Fibroblast of lung (primary cell): Measurements from ENCODE around the gene CTSW. TPM values are rescaled to one million over a fixed set of nuclear protein-coding genes. Genes with fewer than 3 reads are reported as not detected.

Experiments used
- DNase-seq, 2 donors: peaks; one replicate each; pipeline versions ENCODE4 v3.0.0 to v3.0.0-alpha.2; 2010; ENCODE audit warnings: low read depth in 2 of 2
- H2AFZ ChIP-seq: 2 replicates; pipeline ENCODE4 v1.5.1; 2012; ENCODE audit warnings: low read length, control low read depth, inconsistent platforms
- H3K27ac ChIP-seq: 2 replicates; pipeline ENCODE4 v1.5.1; 2011; ENCODE audit warnings: low read length, control low read depth; ENCODE audit not compliant: insufficient read depth
- H3K27me3 ChIP-seq: 2 replicates; pipeline ENCODE4 v1.5.1; 2011; ENCODE audit warnings: mild to moderate bottlenecking, low read length; ENCODE audit not compliant: control insufficient read depth, insufficient read depth
- H3K36me3 ChIP-seq: 2 replicates; pipeline ENCODE4 v1.5.1; 2011; ENCODE audit warnings: low read length; ENCODE audit not compliant: control insufficient read depth, insufficient read depth
- H3K4me1 ChIP-seq: 2 replicates; pipeline ENCODE4 v1.5.1; 2011; ENCODE audit warnings: low read length; ENCODE audit not compliant: control insufficient read depth, insufficient read depth; ENCODE audit errors: extremely low read depth
- H3K4me2 ChIP-seq: 2 replicates; pipeline ENCODE4 v1.5.1; 2011; ENCODE audit warnings: low read length, control low read depth; ENCODE audit not compliant: insufficient read depth; ENCODE audit errors: extremely low read depth
- H3K4me3 ChIP-seq, 4 experiments: fragments of 200-600 bp in 1 of 4; sonication (generic) in 1 of 4; replicated peaks in 1 of 4; 2 replicates each; pipeline ENCODE4 v1.5.1; 2011 to 2016; ENCODE audit warnings: low read length in 4 of 4, low read depth in 3 of 4, mild to moderate bottlenecking in 3 of 4, control low read depth in 2 of 4, inconsistent platforms in 1 of 4, mixed read lengths in 1 of 4; ENCODE audit not compliant: insufficient read depth in 1 of 4; ENCODE audit errors: control extremely low read depth in 1 of 4
- H3K79me2 ChIP-seq: 2 replicates; pipeline ENCODE4 v1.5.1; 2012; ENCODE audit warnings: mild to moderate bottlenecking, low read length, inconsistent platforms; ENCODE audit not compliant: control insufficient read depth, insufficient read depth
- H3K9ac ChIP-seq: 2 replicates; pipeline ENCODE4 v1.5.1; 2011; ENCODE audit warnings: mild to moderate bottlenecking, low read length, control low read depth; ENCODE audit not compliant: insufficient read depth
- H3K9me3 ChIP-seq: 2 replicates; pipeline ENCODE4 v1.5.1; 2012; ENCODE audit warnings: low read depth, low read length; ENCODE audit not compliant: control insufficient read depth, insufficient read depth
- H4K20me1 ChIP-seq: 2 replicates; pipeline ENCODE4 v1.5.1; 2011; ENCODE audit warnings: low read length; ENCODE audit not compliant: control insufficient read depth, insufficient read depth; ENCODE audit errors: extremely low read depth
- CTCF ChIP-seq, 2 donors: IDR thresholded peaks in 1 of 2; conservative IDR thresholded peaks in 1 of 2; 1 replicate in 1 of 2; 2 replicates in 1 of 2; pipeline ENCODE4 v1.5.1; 2011 to 2012; ENCODE audit warnings: low read length in 2 of 2, control low read depth in 1 of 2, inconsistent platforms in 1 of 2, low read depth in 1 of 2, mild to moderate bottlenecking in 1 of 2
- EZH2 ChIP-seq: IDR thresholded peaks from 2 replicates; pipeline ENCODE4 v1.5.1; 2012; ENCODE audit warnings: low read length, control low read depth, mild to moderate bottlenecking; ENCODE audit errors: missing control alignments
- polyA plus RNA-seq, 2 donors: library from polyadenylated mRNA; depleted of rRNA in 1 of 2; stranded (reverse) in 1 of 2; unstranded in 1 of 2; fragments of >200 nt; gene quantifications; 2 replicates each; pipeline ENCODE4 v1.2.1, GENCODE V29; 2011 to 2012; ENCODE audit warnings: missing spikeins in 1 of 2
- total RNA-seq: library from RNA; depleted of rRNA; stranded (reverse); fragments of >200 nt; gene quantifications from 2 replicates; pipeline ENCODE4 v1.2.1, GENCODE V29; 2014

The CTSW gene
- total and polyA plus RNA-seq, 2 donors (not counting 1 experiment from before 2014, with no cell fraction given) = not detected

GRCh38 chr11:65915101-65915820, 35.6 kb downstream of the CTSW start:
- H4K20me1 ChIP-seq = no peaks in the 10 kb centered on the region
- TF ChIP-seq CTCF (conservative IDR thresholded peaks at IDR 0.05 in 1 of 2, IDR thresholded peaks at IDR 0.05 in 1 of 2; ENCODE audit: low read depth in 1 of 2, low read length in 2 of 2) (no peak), EZH2 (no peak)
- H2AFZ ChIP-seq = no peak overlapping the region
- H3K4me2 ChIP-seq = peak overlapping the region; percentile 46
- H3K9ac ChIP-seq = peak overlapping the region; percentile 52
- DNase-seq = peak in 1 of 2 donors; percentile 17
- peaks cover 57% of the 10 kb centered on the region for H3K79me2 ChIP-seq
- H3K36me3 ChIP-seq = peaks cover 8% of the 10 kb centered on the region
- H3K27me3 ChIP-seq = no peaks in the 10 kb centered on the region
- peak overlapping the region; percentile 99 for H3K27ac ChIP-seq
- peaks cover 59% of the 10 kb centered on the region for H3K4me1 ChIP-seq
- H3K4me3 ChIP-seq = peak overlapping the region in 1 of 4 experiments; percentile 14
- H3K9me3 ChIP-seq = no peaks in the 10 kb centered on the region

GRCh38 chr11:65915821-65916251, 36.2 kb downstream of the CTSW start:
- Histone ChIP-seq H3K36me3 (peaks cover 12% of the 10 kb centered on the region), H3K4me3 (peak overlapping the region in 2 of 4 experiments; percentile 28 to 94), H3K9ac (peak overlapping the region; percentile 48), H4K20me1 (no peaks in the 10 kb centered on the region), H2AFZ (no peak overlapping the region), H3K27ac (peak overlapping the region; percentile 99), H3K4me1 (peaks cover 62% of the 10 kb centered on the region), H3K9me3 (no peaks in the 10 kb centered on the region), H3K79me2 (peaks cover 63% of the 10 kb centered on the region), H3K27me3 (no peaks in the 10 kb centered on the region), H3K4me2 (peak overlapping the region; percentile 80)
- DNase-seq = peak; percentile 95 to 97
- no peak for TF ChIP-seq CTCF (conservative IDR thresholded peaks at IDR 0.05 in 1 of 2, IDR thresholded peaks at IDR 0.05 in 1 of 2; ENCODE audit: low read depth in 1 of 2, low read length in 2 of 2)
- TF ChIP-seq EZH2 = no peak

- Histone ChIP-seq H3K27me3 (no peaks in the 10 kb centered on the region), H3K9me3 (no peaks in the 10 kb centered on the region), H3K4me3 (peak overlapping the region; percentile 2 to 94 (median 16)), H2AFZ (no peak overlapping the region), H3K9ac (peak overlapping the region; percentile 48), H3K4me1 (peaks cover 60% of the 10 kb centered on the region), H4K20me1 (no peaks in the 10 kb centered on the region), H3K36me3 (peaks cover 14% of the 10 kb centered on the region), H3K27ac (peak overlapping the region; percentile 99), H3K4me2 (peak overlapping the region; percentile 80), H3K79me2 (peaks cover 69% of the 10 kb centered on the region)
- no peak for DNase-seq
- TF ChIP-seq EZH2 (no peak), CTCF (conservative IDR thresholded peaks at IDR 0.05 in 1 of 2, IDR thresholded peaks at IDR 0.05 in 1 of 2; ENCODE audit: low read depth in 1 of 2, low read length in 2 of 2) (no peak)
Observed at GRCh38 chr11:65916391-65916790, 36.8 kb downstream of the CTSW start.
